HG03103 (cell line): Measurements from ENCODE around the gene ZNF563.
A peak's percentile ranks its signal among the peaks of the same experiment; 100 is the strongest.
"Not testable (repeated sequence)": the region's sequence is repeated elsewhere in the genome, so short reads cannot be mapped to it uniquely, and the experiment has no call there.

Experiments used
- ATAC-seq: cut with Tn5 transposase; IDR thresholded peaks from one replicate; pipeline ENCODE4 v1.9.1; 2021; ENCODE audit warnings: low read depth; ENCODE audit not compliant: unreplicated experiment

ZNF563 gene

DNA sequence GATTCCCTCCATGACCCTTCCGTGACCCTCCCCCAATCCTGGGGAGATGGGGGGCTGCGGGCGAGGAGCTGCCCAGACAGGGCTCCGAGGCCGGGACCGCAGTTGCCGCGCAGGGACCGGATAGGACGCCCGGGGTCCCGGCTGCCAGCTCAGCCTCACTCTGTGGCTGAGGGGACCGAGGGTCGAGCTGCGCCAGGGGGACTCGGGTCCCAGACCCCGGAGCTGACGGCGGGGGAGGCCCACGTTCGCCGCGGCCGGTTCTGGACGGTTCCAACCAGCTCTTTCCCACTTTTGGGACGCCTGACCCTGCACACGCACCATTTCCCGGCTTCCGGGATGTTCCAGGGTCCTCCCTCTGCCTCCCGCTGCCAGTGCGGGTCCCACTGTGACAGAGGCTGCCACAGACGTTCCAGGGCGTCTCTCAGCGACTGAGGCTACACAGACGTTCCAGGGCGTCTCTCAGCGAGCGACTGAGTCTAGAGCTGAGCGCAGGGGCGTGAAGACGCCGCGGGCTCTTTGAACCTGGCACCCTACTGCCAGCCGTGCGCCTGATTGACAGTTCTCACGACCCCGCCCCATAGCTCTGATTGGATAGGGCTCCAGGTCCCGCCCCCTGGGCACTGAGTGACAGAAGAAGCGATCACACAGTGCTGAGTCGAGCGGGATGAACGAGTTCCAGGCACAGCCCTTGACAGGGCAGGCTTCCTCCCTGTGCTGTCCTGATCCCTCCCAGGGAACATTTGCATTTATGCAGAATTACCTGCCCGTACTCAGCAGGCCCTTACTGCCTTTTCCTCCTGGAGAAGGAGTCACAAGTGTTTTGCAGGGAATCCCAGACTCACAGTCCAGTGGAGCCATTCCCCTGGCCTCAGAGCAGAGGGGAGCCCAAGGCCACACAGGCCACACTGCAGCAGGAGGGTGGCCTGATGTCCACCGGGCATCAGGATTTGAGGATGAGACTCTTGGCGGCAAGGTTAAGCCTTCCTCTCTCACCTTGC is at the start of gene ZNF563:
TSS of gene ZNF563 (minus strand) at position 472 of the 998 bp plus-strand sequence. CDS start at position 321, 151 bp downstream.
- peak; percentile 86 for ATAC-seq

DNA sequence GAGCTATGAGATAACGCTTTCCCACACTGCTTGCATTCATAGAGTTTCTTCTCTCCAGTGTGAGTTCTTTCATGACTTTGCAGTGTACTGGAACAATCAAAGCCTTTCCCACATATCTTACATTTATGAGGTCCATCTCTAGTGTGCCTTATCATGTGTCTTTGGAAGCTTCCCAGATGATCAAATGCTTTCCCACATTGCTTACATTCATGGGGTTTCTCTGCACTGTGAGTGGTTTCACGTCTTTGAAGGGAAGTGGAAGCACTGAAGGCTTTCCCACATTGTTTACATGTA is 47.0 kb upstream of the ZNF563 start:
- no peak for ATAC-seq

- ATAC-seq, result no peak
Observed at GRCh38 chr19:12379732-12380443, 46.5 kb upstream of the ZNF563 start.

- no peak for ATAC-seq
Observed at GRCh38 chr19:12374026-12374425, 40.6 kb upstream of the ZNF563 start.

GRCh38 chr19:12365236-12366162 is 32.1 kb upstream of the ZNF563 start, which contains the start of gene ZNF442:
ZNF442 (minus strand) TSS chr19:12365683; CDS start chr19:12363631, 2,052 bp downstream.
- peak; percentile 84 for ATAC-seq

DNA sequence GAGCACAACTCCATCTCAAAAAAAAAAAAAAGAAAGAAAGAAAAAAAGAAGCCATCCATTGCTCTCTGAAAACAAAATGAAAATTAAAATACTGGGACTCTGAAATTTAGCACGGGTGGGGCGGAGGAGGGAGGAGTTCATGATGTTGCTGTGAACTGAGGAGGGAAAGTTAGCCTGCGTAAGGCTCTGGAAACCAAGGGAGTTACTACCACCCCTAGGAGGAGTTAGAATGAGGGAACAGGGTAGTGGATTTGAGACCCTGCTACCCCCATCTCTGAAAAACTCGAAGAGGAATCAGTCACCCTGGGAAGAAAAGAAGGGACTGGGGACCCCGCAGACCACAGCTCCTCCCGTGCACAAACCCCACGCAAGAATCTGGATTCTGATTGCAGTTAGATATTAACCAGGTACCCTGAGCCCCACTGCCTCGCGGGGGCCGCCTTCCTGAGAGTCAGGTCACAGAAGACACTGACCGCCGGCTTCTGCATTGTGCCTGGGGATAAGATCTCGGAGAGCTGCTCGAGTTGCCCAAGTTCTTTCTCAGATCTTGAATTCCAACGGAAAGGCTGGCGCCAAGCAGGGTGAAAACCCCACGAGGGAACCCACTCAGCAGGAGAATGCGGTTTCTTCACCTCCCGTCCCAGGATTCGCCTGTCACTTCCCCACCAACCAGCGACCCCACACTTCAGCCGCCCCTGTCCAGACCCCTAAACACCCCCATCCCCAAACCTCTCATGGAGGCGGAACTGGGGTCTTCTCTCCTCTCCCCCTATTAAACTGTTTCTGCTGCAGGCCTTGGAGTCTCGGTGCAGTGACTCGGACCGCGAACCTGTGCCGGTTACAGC is 31.2 kb upstream of the ZNF563 start:
- no peak for ATAC-seq

- ATAC-seq, result not testable (repeated sequence)
Observed at GRCh38 chr19:12362236-12362635, 28.8 kb upstream of the ZNF563 start.

DNA sequence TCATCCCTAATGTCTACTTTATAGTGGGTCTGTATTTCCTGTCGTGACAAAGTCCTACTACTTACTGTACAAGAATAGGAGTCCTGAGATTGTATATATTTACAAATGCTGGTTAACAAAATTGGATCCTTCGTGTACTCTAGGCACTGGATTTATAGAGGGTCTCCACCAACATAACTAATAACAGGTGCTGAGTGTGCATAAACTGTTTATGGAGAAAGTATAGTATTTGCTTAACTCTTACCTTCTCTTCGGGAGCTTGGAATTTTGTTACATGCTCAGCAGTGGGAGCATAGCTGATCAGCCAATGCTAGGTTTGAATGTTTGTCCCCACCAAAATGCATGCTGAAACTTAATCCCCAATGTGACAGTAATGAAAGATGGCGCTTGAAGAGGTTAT is 19.9 kb upstream of the ZNF563 start:
- no peak for ATAC-seq

- ATAC-seq, result no peak
Observed at GRCh38 chr19:12350890-12351197, 17.4 kb upstream of the ZNF563 start.

DNA sequence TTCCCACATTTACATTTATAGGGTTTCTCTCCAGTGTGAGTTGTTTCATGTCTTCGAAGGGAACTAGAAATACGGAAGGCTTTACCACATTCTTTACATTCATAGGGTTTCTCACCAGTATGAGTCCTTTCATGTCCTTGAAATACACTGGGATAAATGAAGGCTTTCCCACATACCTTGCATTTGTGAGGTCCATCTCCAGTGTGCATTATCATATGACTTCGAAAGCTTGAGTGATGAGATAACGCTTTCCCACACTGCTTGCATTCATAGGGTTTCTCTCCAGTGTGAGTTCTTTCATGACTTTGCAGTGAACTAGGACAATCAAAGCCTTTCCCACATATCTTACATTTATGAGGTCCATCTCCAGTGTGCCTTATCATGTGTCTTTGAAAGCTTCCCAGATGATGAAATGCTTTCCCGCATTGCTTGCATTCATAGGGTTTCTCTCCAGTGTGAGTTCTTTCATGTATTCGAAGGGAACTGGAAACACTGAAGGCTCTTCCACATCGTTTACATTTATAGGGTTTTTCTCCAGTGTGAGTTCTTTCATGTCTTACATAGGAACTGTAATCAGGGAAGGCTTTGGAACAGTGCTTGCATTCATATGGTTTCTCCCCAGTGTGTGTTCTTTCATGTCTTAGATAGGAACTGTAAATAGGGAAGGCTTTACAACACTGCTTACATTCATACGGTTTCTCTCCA is 16.9 kb upstream of the ZNF563 start:
- ATAC-seq, result no peak

GRCh38 chr19:12346896-12347295 is 13.5 kb upstream of the ZNF563 start:
- ATAC-seq, result no peak

- ATAC-seq, result no peak
Observed at GRCh38 chr19:12345197-12345596, 11.8 kb upstream of the ZNF563 start.

GRCh38 chr19:12331211-12331941 is 2.1 kb downstream of the ZNF563 start:
- no peak for ATAC-seq

DNA sequence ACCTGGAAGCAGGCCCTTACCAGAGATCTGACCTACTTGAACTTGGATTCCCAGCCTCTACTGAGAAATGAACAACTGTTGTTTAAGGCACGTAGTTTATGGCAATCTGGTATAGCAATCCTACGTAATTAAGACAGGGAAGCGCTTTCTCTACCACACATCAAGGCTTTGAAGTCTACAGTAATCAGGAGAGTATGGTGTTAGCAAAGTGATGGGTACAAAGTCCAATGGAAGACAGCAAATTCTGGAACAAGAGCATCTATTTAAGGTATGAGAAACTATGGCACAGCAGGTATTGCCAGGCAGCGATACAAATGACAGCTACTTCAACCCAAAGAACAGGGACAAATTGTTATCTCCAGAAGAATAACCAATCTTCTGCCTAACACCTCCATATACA is 3.1 kb downstream of the ZNF563 start:
- ATAC-seq, result no peak

- no peak for ATAC-seq
Observed at GRCh38 chr19:12325690-12326089, 7.7 kb downstream of the ZNF563 start.

DNA sequence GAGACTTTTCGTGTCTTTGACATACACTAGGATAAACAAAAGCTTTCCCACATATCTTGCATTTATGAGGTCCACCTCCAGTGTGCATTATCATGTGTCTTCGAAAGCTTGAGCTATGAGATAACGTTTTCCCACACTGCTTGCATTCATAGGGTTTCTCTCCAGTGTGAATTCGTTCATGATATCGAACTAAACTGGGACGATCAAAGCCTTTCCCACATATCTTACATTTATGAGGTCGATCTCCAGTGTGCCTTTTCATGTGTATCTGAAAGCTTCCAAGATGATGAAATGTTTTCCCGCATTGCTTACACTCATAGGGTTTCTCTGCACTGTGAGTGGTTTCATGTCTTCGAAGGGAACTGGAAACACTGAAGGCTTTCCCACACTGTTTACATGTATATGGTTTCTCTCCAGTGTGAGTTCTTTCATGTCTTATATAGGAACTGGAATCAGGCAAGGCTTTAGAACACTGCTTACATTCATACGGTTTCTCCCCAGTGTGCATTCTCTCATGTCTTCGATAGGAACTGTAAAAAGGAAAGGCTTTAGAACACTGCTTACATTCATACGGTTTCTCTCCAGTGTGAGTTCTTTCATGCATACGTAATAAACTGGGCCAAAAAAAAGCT is 14.5 kb downstream of the ZNF563 start:
- ATAC-seq, result no peak

- no peak for ATAC-seq
Observed at GRCh38 chr19:12314553-12314952, 18.9 kb downstream of the ZNF563 start.

GRCh38 chr19:12308891-12309290 is 24.5 kb downstream of the ZNF563 start:
- ATAC-seq, result not testable (repeated sequence)
